Peyer's patch (tissue), 4 donors: ENCODE results near the gene EHF.

Experiments used
- POLR2A ChIP-seq, 2 donors: fragments of 450-650 bp; IDR thresholded peaks; one replicate each; pipeline ENCODE4 v1.5.1; 2017; ENCODE audit warnings: antibody characterized with exemption in 2 of 2, mild to moderate bottlenecking in 2 of 2, moderate library complexity in 2 of 2
- TF ChIP-seq, protein P1 (sequence below), 6 experiments: fragments of 450-650 bp in 4 of 6; fragments of 200-600 bp in 2 of 6; sonication (generic) in 1 of 6; IDR thresholded peaks; one replicate each; pipeline ENCODE4 v1.5.1; 2017 to 2019; ENCODE audit warnings: antibody characterized with exemption in 6 of 6, mild to moderate bottlenecking in 3 of 6, moderate library complexity in 1 of 6

DNA sequence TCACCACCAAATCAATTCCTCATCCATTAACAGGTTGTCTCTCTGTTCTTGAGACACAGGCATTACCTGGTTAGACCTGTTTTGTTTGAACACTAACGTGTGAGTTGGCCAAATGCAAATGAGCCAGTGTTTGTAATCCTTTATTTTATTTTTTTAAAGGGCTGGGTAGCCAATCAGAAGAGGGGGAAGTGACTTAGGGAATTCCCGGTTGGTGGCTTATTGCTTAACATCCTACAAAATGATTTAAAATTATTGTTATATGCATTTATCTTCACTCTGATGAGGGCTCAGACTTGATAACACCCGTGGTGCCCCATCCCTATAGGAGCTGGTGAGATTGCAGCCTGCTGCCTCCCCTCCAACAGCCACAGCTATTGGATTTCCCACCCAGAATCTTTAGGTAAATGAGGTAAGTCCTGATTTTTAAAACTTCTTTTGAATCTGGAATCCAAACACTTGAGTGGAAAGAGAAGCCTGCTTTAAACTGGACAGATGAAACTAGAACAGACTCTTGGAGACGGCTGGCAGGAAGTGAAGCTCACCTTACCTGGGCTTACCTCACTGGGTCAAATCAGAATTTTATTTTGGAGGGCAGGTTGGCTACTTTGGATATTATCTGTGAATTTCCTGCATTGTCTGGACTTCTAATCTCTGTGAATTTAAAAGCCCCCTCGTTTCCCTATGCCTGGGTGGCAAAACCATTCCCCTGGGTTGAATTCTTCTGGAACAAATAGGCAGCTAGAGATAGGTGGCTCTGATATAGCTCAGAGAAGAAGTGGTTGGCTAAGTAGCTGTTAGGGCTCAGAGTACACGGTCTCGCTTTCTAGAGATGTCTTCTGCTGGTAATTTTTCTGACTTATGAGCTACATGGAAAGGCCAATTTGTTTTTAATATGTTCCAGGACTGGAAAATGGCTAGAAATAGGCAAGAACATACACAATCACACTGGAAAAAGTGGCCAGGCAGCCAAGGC is at the start of gene EHF:
- TF ChIP-seq, protein P1, sequence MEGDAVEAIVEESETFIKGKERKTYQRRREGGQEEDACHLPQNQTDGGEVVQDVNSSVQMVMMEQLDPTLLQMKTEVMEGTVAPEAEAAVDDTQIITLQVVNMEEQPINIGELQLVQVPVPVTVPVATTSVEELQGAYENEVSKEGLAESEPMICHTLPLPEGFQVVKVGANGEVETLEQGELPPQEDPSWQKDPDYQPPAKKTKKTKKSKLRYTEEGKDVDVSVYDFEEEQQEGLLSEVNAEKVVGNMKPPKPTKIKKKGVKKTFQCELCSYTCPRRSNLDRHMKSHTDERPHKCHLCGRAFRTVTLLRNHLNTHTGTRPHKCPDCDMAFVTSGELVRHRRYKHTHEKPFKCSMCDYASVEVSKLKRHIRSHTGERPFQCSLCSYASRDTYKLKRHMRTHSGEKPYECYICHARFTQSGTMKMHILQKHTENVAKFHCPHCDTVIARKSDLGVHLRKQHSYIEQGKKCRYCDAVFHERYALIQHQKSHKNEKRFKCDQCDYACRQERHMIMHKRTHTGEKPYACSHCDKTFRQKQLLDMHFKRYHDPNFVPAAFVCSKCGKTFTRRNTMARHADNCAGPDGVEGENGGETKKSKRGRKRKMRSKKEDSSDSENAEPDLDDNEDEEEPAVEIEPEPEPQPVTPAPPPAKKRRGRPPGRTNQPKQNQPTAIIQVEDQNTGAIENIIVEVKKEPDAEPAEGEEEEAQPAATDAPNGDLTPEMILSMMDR (IDR thresholded peaks at IDR 0.05) = peak in 1 of 6 experiments; percentile 10
- TF ChIP-seq POLR2A (IDR thresholded peaks at IDR 0.05) = peak; percentile 27 to 56
